GM18520 (cell line): ENCODE data around the gene DPH2.
A peak's percentile ranks its signal among the peaks of the same experiment; 100 is the strongest.

Experiments
- ATAC-seq: cut with Tn5 transposase; IDR thresholded peaks from one replicate; pipeline ENCODE4 v1.9.1; 2021; ENCODE audit not compliant: unreplicated experiment

The DPH2 gene, protein sequence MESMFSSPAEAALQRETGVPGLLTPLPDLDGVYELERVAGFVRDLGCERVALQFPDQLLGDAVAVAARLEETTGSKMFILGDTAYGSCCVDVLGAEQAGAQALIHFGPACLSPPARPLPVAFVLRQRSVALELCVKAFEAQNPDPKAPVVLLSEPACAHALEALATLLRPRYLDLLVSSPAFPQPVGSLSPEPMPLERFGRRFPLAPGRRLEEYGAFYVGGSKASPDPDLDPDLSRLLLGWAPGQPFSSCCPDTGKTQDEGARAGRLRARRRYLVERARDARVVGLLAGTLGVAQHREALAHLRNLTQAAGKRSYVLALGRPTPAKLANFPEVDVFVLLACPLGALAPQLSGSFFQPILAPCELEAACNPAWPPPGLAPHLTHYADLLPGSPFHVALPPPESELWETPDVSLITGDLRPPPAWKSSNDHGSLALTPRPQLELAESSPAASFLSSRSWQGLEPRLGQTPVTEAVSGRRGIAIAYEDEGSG

DNA sequence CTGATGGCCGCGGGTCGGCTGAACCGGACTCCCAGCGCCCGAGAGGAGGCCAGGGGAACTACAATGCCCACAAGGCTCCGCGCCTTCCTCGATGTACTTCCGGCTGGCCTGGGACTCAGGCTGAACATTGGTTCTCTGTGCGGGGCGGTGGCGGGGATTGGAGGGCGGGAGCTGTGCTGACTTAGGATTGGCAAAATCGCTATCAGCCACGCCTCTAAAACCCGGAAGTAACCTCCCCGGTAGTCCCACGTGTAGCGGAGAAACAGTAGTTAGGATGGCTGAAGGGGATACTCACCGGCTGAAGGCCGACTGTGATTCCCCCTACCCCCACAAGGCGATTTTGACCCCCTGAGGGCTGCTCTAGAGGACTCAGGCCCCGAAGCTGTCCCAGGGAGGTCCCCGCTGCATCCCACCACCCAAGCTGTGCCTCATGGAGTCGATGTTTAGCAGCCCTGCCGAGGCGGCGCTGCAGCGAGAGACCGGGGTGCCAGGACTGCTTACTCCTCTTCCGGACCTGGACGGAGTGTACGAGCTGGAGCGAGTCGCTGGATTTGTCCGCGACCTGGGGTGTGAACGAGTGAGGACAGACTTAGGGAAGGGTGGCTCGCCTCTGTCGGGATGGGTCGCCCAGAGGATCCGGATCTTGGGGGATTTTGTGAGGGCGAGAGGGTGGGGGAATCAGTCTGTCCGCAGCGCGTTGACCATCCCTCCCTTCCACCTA is at the start of gene DPH2:
DPH2 (plus strand) TSS at position 265 of the 721 bp plus-strand sequence; CDS start at position 431, 166 bp downstream.
- ATAC-seq = peak; percentile 59

DNA sequence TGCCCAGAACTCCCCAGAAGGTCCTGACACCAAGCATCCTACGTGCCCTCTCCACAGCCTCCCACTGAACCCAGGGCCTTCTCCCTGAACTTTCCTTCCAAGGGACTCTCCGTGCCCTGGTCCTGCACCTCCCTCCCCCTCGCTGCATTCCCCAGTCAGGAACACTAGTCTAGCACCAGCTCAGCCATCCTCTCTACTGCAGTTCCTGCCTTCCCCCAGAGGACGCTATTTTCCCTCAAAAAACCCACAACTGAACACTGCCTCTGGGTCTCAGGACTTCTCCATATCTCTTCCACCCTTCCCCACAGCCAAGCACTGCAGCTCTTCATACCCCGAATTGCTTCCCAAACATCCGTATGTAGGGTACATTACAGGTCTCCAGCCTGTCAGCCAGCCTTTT is 48.8 kb upstream of the DPH2 start:
- ATAC-seq = no peak

DNA sequence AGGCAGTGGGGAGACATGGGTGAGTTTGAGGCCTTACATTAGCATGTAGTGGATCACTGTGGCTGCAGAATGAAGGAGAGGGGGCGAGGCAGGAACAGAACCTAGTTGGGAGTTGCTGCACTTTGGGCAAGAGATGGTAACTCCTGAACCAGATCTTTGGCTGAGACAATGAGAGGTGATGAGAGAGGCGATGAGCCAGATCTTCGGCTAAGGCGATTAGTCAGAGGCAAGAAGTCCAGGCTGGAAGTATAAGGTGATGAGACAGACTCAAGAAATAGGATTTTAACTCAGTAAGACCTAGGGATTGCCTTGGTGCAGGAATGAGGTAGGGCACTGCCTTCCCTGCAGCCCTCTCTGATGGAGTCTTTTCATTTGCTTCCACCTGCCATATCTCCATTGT is 45.3 kb upstream of the DPH2 start:
- ATAC-seq = no peak

DNA sequence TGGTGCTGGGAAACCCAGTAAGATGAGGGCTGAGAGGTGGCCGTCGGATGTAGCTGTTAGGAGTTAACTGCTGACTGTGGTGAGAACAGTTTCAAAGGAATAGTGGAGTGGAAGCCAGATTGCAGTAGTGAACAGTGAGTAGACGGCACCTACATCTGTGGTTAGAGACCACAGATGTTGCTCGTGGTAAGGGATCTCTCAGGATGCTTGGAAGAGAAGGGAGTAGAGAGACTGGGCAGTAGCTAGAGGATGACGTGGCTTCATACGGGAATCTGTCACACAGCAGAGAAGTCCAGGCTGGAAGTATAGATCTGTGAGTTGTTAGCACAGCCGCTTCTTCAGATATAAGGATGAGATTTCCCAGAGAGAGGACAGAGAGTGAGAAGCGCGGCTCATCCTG is 44.0 kb upstream of the DPH2 start:
- ATAC-seq = no peak

DNA sequence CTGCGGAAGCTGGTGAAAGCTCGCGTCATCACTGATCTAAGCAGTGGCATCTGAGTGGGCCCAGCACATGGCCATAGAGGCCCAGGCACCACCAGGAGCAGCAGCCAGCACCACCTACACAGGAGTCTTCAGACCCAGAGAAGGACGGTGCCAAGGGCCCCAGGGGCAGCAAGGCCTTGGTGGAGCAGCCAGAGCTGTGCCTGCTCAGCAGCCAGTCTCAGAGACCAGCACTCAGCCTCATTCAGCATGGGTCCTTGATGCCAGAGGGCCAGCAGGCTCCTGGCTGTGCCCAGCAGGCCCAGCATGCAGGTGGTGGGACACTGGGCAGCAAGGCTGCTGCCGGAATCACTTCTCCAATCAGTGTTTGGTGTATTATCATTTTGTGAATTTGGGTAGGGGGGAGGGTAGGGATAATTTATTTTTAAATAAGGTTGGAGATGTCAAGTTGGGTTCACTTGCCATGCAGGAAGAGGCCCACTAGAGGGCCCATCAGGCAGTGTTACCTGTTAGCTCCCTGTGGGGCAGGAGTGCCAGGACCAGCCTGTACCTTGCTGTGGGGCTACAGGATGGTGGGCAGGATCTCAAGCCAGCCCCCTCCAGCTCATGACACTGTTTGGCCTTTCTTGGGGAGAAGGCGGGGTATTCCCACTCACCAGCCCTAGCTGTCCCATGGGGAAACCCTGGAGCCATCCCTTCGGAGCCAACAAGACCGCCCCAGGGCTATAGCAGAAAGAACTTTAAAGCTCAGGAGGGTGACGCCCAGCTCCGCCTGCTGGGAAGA is 39.5 kb upstream of the DPH2 start:
- ATAC-seq = no peak

DNA sequence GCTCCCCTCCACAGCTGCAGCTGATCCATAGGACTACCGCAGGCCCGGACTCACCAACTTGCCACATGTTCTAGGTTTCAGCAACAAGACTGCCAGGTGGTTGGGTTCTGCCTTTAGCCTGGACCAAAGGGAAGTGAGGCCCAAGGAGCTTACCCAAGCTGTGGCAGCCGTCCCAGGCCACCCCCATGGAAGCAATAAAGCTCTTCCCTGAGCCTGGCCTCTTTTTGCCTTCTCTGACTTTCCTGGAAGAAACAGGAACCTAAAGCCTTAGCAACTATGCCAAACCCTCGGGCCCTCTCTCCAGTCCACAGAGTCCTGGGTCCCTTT is 38.9 kb upstream of the DPH2 start:
- ATAC-seq = no peak

DNA sequence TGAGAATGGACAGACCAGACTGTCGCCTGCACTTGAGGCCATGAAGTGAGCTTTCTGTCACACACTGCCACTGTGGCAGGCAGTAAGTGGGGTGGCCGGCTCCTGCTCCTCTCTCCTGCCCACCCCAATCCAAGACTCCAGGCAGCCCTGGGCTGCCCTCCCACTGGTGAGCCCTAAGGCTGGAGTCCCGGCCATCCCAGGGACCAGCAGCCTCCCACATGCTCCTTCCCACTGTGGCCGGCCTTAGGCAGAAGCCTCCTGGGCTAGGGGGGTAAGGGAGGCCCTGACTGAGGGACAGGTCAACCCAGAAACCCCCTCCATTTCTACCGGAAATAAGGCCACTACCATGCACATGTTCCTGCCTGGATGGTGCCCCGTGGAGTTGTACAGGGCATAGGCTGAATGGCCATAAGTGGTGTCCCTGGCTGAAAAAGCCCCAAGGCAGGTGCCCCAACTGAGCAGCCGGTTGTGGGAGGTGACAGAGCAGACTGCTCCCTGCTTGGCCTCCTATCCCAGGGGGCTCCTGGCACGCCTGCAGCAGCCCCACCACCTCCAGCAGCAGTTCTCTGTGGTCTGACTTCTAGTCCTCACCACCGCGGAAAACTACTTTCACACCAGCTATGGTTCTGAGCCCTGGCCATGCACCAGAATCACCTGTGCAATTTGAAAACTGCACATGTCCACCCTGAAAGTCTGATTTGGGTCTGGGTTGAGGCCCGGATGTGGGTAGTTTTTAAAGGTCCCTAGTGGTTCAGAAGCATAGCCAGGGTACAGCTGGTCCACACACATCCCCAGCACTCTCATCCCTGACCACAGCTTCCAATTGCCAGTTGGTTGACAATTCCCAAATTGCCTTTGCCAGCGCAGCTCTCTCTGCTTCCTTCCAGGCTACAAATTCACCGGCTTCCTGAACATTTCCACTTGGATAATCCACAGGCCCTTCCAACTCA is 37.8 kb upstream of the DPH2 start:
- ATAC-seq = no peak

DNA sequence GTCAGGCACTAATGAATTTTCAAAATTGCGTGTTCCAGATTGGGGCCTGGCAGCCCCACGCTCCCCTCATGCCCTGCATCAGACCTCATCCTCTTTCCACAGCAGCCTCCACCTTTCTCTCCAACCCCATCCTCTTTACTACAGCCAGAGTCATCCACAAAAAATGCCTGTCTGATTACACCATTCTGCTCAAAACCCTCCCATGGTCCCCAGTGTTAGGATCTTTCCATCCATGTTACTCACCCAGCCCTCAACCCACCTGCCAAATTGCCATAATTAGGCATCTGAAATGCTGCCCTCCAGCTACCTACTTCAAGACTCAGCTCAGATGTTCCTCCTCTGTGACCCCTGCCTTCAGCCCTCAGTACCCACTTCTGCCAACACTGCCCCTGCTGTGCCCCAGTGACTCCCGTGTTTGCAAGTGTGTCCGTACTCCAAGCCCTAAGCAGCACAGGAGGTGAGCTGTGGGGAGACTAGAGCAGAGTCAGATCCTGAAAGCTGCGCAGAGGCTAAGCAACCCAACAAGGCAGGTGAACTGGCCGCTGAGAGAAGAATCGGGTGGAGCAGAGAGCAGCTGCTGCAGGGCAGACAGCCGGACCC is 36.9 kb upstream of the DPH2 start:
- ATAC-seq = no peak

DNA sequence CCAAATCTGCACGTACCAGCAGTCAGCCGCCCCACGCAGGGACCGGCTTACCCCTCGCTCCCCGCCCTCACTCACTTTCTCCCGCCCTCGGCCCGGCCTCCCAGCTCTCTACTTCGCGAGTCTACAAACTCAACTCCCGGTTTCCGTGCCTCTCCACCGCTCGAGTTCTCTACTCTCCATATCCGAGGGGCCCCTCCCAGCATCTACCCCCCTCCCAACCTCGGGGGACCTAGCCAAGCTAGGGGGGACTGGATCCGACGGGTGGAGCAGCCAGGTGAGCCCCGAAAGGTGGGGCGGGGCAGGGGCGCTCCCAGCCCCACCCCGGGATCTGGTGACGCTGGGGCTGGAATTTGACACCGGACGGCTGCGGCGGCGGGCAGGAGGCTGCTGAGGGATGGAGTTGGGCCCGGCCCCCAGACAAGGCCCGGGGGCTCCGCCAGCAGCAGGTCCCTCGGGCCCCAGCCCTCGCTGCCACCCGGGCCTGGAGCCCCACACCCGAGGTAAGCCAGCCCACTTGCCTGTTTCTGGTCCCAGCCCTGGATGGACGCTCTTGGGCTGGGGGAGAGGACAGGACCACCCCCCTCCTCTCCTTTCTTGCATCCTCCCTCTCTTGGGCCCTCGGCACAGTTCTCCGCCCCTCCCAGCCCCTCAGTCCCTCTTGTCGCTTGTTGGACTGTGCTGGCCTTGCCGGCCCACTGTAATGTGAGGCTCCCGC is 36.3 kb upstream of the DPH2 start, which contains the start of gene ARTN:
ARTN (plus strand) TSS at position 416 of the 715 bp plus-strand sequence. CDS start 1,856 bp downstream, outside the sequence.
- no peak for ATAC-seq

DNA sequence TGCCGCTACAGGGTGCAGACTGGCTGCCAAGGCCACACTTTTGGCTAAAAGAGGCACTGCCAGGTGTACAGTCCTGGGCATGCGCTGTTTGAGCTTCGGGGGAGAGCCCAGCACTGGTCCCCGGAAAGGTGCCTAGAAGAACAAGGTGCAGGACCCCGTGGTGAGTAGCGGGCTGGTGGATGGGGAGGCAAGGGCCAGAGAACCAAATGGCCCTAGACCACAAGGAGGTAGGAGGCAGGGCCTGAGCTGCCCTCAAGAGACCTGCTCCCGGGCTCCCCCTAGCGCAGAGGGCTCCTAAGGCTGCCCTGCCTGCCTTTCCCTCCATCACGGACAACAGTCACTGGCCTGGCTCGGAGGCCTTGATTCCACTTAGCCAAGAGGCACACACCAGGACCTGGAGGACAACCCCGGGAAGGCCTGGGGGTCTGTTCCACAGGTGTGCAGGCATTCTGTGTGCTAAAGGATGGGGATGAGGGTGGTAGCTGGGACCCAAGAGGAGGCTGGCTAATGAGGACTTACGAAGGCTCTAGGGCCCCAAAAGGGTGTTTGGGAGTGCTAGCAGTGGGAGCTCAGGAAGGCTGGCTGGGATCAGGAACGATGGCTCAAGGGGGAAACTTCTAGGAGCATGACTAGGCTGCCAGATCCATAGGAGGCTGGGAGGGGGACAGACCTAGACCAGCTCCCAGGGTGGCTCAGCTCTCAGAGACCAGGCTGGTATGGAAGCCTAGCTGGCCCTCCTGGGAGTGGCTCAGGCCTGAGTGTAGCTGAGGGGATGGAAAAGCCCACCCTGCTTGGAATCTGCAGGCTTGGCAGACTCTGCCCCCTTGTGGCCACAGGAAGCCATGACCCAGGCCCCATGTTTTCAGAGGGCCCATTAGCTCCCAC is 35.5 kb upstream of the DPH2 start:
- no peak for ATAC-seq

DNA sequence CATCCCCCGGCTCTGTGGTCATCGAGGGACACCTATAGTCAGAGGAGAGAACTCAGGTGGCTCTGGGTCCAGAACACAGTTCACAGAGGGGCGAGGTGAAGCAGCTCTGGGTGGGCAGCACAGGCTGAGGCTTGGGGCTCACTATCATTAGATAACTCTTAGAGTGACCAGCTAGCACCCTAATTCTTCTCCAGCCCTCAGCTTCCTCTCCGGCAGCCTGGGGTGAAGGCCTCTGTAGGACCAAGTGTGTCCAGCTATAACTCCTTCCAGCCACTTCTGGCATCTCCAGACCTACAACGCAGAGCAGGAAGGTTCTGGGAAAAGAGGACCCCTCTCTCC is 34.9 kb upstream of the DPH2 start:
- ATAC-seq = no peak

DNA sequence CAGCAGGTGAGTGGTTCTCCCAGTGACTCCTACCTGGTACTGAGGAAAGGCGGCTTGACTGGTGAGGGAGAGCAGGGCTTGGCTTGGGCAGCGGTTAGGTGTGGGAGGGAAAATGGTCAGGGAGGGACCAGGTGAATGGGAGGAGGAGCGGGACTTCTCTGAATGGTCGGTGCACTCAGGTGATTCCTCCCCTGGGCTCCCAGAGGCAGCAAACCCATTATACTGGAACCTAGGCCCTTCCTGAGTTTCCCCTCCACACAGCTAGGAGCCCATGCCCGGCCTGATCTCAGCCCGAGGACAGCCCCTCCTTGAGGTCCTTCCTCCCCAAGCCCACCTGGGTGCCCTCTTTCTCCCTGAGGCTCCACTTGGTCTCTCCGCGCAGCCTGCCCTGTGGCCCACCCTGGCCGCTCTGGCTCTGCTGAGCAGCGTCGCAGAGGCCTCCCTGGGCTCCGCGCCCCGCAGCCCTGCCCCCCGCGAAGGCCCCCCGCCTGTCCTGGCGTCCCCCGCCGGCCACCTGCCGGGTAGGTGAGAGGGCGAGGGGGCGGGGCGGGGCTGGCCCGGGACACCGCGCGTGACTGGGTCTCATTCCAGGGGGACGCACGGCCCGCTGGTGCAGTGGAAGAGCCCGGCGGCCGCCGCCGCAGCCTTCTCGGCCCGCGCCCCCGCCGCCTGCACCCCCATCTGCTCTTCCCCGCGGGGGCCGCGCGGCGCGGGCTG is 33.9 kb upstream of the DPH2 start:
- ATAC-seq = no peak

DNA sequence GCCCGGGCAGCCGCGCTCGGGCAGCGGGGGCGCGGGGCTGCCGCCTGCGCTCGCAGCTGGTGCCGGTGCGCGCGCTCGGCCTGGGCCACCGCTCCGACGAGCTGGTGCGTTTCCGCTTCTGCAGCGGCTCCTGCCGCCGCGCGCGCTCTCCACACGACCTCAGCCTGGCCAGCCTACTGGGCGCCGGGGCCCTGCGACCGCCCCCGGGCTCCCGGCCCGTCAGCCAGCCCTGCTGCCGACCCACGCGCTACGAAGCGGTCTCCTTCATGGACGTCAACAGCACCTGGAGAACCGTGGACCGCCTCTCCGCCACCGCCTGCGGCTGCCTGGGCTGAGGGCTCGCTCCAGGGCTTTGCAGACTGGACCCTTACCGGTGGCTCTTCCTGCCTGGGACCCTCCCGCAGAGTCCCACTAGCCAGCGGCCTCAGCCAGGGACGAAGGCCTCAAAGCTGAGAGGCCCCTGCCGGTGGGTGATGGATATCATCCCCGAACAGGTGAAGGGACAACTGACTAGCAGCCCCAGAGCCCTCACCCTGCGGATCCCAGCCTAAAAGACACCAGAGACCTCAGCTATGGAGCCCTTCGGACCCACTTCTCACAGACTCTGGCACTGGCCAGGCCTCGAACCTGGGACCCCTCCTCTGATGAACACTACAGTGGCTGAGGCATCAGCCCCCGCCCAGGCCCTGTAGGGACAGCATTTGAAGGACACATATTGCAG is 33.2 kb upstream of the DPH2 start:
- ATAC-seq = no peak

DNA sequence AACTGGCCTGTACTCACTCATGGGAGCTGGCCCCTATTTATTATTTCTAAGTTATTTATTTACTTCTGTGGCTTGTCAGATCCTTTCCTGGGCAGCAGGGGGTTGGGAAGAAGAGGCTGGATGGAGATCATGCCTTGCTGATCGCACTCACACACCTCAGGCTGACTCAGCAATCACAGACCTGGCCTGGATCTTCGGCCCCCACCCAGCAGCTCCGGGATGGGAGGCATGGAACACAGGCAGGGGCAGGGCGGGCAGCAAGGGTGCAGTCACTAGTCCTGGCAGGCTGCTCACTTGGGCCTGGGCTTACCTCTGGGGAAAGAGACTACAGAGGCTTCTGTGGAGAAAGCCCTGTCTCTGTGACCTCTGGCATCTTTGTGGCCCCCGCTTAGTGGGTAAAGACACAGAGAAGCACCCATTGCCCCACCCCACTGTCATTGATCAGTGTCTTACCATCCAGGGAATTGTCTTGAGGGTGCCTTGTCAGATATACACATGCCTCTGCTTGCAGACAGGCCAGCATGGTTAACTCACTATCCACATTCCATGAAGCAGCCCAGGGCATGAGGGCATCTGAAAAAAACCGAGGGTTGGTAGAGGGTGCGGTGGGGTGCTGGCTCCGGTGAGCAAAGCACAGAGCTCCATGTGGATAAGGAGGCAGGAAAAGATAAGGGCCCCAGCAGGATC is 32.5 kb upstream of the DPH2 start:
- ATAC-seq = no peak

DNA sequence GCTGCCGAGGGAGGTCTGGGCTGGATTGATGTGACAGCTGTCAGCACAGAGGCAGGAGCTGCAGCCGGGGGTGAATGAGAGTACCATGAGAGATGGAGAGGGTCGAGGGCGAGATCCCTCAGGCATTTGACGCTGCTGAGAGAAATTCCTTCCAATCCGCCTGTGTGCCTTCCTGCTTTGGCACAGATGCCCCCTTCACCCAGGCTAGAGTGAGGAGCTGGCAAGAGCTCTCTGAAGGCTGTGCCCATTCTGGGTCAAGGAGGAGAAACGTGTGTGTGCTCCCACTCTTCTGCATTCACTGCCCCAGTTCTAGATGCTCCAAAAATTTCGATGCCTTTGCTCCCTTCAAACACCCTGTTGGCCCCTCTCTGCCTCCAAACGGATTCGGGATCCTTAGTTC is 31.4 kb upstream of the DPH2 start:
- no peak for ATAC-seq

DNA sequence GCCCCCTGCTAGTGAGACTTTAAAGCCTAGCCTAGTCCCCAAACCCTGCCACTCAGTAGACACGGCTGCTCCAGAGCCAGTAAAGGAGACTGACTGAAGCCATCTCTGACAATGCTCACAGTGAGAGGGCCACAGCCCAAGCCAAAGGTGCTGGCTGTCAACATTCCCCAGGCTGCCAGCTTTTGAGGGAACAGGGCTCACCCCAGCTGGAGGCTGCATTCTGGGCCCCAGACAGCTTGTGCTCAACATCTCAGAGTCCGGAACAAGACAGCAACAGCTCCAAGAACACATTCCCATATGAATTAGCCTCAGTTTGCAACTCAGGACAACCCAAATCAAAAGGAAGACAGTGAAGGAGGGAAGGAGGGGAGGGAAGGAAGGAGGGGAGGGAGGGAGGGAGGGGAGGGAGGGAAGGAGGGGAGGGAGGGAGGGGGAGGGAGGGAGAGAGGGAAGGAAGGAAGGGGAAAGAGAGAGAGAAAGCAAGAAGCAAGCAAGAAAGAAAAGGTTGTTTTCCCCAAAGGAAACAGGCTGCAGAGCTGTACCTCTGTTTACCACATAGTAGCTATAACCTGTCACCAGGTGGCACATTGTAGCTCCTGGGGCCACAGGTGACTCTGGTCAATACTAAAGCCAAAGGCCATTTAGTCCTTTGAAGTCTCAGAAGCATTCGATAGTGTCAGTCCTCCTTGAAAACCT is 30.8 kb upstream of the DPH2 start:
- no peak for ATAC-seq
